VCaP (cell line): Measurements from ENCODE around the gene GPR171.
A peak's percentile ranks its signal among the peaks of the same experiment; 100 is the strongest.

Experiments used
- H3K27ac ChIP-seq: fragments of 450-650 bp; 2 replicates; pipeline ENCODE4 v1.5.1; 2017
- CTCF ChIP-seq: fragments of 450-650 bp; conservative IDR thresholded peaks from 2 replicates; pipeline ENCODE4 v1.5.1; 2017; ENCODE audit warnings: mild to moderate bottlenecking, moderate library complexity

Gene GPR171

DNA sequence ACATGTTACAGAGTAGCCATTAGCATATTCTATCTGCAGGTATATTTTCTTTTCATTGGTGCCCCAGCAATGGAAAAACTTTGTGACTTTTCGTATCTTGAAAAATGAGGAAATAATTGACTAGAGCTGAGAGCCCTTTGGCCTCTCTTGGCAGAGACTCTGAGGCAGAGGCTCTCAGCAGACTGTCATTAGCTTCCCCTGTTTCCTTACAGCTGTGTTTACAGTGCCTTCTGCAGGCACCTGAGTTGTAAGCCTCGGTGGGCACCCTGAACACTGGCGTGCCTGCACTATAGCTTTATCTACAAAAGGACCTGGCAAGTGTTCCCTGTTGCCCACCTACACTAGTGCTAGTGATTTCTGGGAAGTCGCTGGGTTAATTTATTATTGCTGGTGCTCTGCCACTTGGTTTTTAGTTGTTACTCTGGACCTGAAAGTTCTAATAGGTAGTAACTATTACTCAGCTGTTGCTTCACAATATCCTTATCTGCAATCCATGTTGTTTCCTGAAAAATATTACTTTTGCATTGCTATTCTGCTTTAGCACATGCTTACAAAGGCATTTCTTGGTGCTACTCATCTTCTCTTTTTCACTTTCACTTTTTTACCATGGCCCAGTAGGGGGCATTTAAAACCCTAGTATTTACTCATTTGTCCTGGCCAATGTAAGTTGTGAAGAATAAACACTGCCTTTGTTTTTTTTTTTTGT lies 7.8 kb upstream of the GPR171 start:
- peak; percentile 16; the same call in 1 of the 2 replicates for TF ChIP-seq CTCF

DNA sequence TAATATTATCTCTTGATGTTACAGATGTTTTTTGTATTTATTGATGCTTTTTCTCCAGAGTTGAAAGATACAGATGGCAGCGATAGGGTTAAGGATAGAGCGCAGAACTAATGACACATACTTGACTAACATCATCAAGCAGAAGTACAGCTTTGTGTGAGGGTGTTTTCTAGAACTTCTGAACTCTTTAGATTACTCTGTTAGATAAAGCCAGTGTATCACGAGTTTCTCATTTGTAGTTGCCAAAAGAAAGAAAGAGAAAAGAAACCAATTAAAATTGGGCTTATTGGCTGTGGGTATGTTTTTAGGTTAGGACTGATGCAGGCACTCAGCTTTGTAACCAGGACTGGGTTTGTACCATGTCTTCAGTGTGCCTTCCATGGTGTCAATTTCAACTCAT lies 6.6 kb upstream of the GPR171 start:
- TF ChIP-seq CTCF, result no peak
- H3K27ac ChIP-seq, result no peak overlapping the region

More for the DNA sequence above, 7.8 kb upstream of the GPR171 start:
- no peak overlapping the region for H3K27ac ChIP-seq

DNA sequence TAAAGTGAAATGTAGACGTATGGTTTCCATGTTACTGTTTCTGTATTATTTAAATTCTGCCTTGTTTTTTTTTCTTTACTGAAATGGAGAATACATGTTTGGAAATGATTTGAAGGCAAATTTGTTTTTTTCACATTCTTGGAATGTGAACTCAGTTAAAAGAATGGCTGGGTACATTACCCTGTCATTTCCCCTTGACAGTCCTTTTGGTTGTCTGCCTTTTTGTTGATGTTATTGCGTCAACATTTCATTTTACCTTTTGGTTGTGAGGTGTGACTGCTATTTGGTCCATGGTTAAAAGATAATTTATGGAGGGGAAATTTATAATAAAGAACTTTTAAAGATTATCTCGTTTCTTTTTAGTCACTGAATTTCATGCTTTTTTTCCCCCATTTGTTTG lies 3.2 kb upstream of the GPR171 start:
- no peak overlapping the region for H3K27ac ChIP-seq
- TF ChIP-seq CTCF, result no peak

GRCh38 chr3:151205482-151205881 lies 2.5 kb upstream of the GPR171 start:
- no peak for TF ChIP-seq CTCF
- no peak overlapping the region for H3K27ac ChIP-seq

DNA sequence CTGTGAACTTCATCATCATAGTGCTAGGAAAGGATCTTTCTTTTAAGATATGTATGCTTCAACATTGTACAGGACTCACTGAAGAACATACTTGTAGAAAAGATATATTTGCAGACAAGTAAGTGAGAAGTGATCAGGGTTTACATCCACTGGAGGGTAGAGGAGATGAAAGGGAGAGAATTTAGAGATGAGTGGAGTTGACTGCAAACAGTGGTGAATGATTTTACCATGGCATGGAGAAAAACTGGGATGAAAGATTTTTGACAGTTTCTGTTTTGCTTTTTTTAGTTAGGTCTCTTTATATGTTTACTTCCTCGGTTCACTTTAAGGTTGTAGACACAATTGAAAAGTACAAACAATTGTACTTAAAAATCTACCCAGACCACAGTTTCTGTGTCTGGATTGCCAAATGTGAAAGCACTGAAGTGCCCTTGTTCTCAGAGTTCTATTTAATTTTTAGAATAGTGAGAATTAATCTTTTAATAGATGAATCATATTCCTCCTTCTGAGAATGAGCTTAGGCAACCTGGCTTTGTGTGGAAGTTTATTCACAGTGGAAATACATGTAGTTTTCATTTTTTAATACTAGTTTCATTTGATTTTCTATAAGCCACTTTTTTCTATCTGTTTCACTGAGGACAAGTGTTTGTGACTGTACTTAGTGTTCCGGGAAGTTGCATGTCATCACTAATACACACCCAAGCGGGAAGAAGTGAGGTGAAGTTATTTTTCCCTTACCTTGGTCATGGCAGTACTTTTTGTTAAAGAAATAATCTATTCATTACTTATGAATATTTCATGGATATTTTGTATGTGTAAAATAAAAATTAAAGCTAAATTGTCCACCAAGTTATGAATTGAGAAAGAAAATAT lies 1.8 kb upstream of the GPR171 start:
- no peak for TF ChIP-seq CTCF
- no peak overlapping the region for H3K27ac ChIP-seq

DNA sequence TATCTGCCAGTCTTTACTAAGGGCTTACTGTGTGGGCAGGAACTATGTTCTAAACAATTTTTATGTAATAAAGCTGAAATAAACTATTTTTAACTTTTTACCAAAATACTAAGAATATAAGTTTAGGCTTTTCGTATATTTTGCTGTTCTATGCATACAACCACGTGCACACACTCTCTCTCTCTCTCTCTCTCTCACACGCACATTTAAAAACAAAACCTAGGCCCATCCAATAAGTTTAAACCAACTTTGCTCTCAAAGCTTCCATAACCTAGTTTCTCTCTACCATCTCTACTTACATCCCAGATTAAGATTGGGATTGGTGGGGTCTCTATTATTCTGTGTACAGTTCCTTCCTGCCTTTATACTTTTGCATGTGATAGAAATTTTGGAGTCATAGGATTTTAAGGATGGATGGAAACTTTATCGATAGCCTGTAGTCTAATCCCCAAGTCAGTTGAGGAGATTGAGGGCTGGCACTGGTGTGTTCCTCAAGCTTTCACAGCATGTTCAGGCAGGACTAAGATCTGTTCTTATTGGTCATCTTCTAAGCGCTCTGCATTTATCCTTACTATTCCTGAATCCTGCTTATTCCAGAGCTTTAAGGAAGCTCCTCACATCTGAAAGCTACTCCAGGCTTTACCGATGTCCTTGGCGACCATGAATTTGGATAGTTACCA lies 1.8 kb downstream of the GPR171 start:
- no peak overlapping the region for H3K27ac ChIP-seq
- TF ChIP-seq CTCF, result no peak

DNA sequence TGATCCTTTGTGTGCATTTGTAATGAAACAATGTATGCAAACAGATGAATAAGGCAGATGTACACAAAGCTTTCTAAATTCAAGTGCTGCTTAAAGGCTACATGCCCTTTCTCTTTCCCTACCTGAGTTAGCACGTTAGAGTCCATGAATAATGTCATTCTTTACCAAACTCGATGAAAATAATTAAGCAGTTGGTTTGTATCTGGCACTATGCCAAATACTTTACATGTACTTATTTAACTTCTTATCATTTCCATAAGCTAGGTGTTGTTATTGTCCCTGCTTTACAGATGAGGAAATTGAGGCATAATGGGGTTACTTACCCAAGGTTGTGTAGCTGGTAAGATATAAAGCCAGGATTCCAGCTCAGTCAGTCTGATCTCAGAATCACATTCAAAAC lies 2.4 kb downstream of the GPR171 start:
- H3K27ac ChIP-seq, result no peak overlapping the region
- no peak for TF ChIP-seq CTCF
